ENCODE measurements around the gene STMP1. TPM values are rescaled to one million over a fixed set of nuclear protein-coding genes. Genes with fewer than 3 reads are reported as not detected.
"Not testable (repeated sequence)": the region's sequence is repeated elsewhere in the genome, so short reads cannot be mapped to it uniquely, and the experiment has no call there.

The STMP1 gene
- 20.7 and 23.2 TPM in 2 replicates for total RNA-seq
- 92.7 TPM for polyA plus RNA-seq (2012)

- DNase-seq (ENCODE audit: low read depth) = peak; percentile 97
Measured at GRCh38 chr7:135662373-135663114, at the start of gene STMP1. STMP1 (plus strand) TSS chr7:135662514.

GRCh38 chr7:135616136-135616535, 46.2 kb upstream of the STMP1 start:
- DNase-seq (ENCODE audit: low read depth) = no peak

- DNase-seq (ENCODE audit: low read depth) = no peak
Measured at GRCh38 chr7:135617781-135618180, 44.5 kb upstream of the STMP1 start.

- DNase-seq (ENCODE audit: low read depth) = no peak
Measured at GRCh38 chr7:135618510-135618909, 43.8 kb upstream of the STMP1 start.

- no peak for DNase-seq (ENCODE audit: low read depth)
Measured at GRCh38 chr7:135620447-135620846, 41.9 kb upstream of the STMP1 start.

- DNase-seq (ENCODE audit: low read depth) = peak; percentile 86
Measured at GRCh38 chr7:135620980-135621850, 41.1 kb upstream of the STMP1 start.

- no peak for DNase-seq (ENCODE audit: low read depth)
Measured at GRCh38 chr7:135634191-135634878, 28.0 kb upstream of the STMP1 start.

- not testable (repeated sequence) for DNase-seq (ENCODE audit: low read depth)
Measured at GRCh38 chr7:135639690-135640089, 22.6 kb upstream of the STMP1 start.

GRCh38 chr7:135644154-135644553, 18.2 kb upstream of the STMP1 start:
- DNase-seq (ENCODE audit: low read depth) = no peak

GRCh38 chr7:135644729-135645128, 17.6 kb upstream of the STMP1 start:
- DNase-seq (ENCODE audit: low read depth) = no peak

GRCh38 chr7:135645296-135645904, 16.9 kb upstream of the STMP1 start:
- DNase-seq (ENCODE audit: low read depth) = peak; percentile 69

GRCh38 chr7:135647755-135648154, 14.6 kb upstream of the STMP1 start:
- no peak for DNase-seq (ENCODE audit: low read depth)

GRCh38 chr7:135648235-135648634, 14.1 kb upstream of the STMP1 start:
- no peak for DNase-seq (ENCODE audit: low read depth)

GRCh38 chr7:135650831-135651573, 11.3 kb upstream of the STMP1 start:
- no peak for DNase-seq (ENCODE audit: low read depth)

GRCh38 chr7:135653340-135654080, 8.8 kb upstream of the STMP1 start:
- DNase-seq (ENCODE audit: low read depth) = peak; percentile 25

GRCh38 chr7:135658564-135658963, 3.8 kb upstream of the STMP1 start:
- no peak for DNase-seq (ENCODE audit: low read depth)

- DNase-seq (ENCODE audit: low read depth) = no peak
Measured at GRCh38 chr7:135659159-135659846, 3.0 kb upstream of the STMP1 start.

- no peak for DNase-seq (ENCODE audit: low read depth)
Measured at GRCh38 chr7:135661311-135662122, 797 bp upstream of the STMP1 start.

GRCh38 chr7:135662123-135662372, 266 bp upstream of the STMP1 start:
- DNase-seq (ENCODE audit: low read depth) = no peak

All from myocyte (in vitro differentiated cells).